Keratinocyte (primary cell): ENCODE data around the gene AEN. TPM values are rescaled to one million over a fixed set of nuclear protein-coding genes. Genes with fewer than 3 reads are reported as not detected.

ENCODE experiments used
- DNase-seq: peaks from one replicate; pipeline ENCODE4 v3.0.0-alpha.2; 2011; ENCODE audit warnings: low read depth, missing footprints, low spot score
- FAIRE-seq: peaks from 2 replicates; lab custom pipeline; 2011; peaks lifted over from hg19 to GRCh38; lab: Jason Lieb, UNC
- H2AFZ ChIP-seq: 2 replicates; pipeline ENCODE4 v1.6.0; 2012; ENCODE audit warnings: low read length, control low read depth, inconsistent platforms; ENCODE audit not compliant: control insufficient read depth
- H3K27ac ChIP-seq: 2 replicates; pipeline ENCODE4 v1.5.1; 2011; ENCODE audit warnings: low read length; ENCODE audit not compliant: control insufficient read depth, insufficient read depth
- H3K27me3 ChIP-seq: 3 replicates; pipeline ENCODE4 v1.6.0; 2011; ENCODE audit warnings: low read length; ENCODE audit not compliant: control insufficient read depth, insufficient read depth; ENCODE audit errors: extremely low read depth
- H3K36me3 ChIP-seq, 2 experiments: 2 replicates in 1 of 2; 3 replicates in 1 of 2; pipeline ENCODE4 v1.5.1; 2011; ENCODE audit warnings: low read length in 2 of 2, mild to moderate bottlenecking in 1 of 2; ENCODE audit not compliant: control insufficient read depth in 2 of 2, insufficient read depth in 2 of 2; ENCODE audit errors: extremely low read depth in 1 of 2
- H3K4me1 ChIP-seq: 3 replicates; pipeline ENCODE4 v1.5.1; 2011; ENCODE audit warnings: low read length; ENCODE audit not compliant: control insufficient read depth, insufficient read depth; ENCODE audit errors: extremely low read depth
- H3K4me2 ChIP-seq: 3 replicates; pipeline ENCODE4 v1.6.0; 2011; ENCODE audit warnings: low read depth, low read length; ENCODE audit not compliant: control insufficient read depth, insufficient read depth; ENCODE audit errors: extremely low read depth
- H3K4me3 ChIP-seq, 3 experiments: fragments of 200-600 bp in 1 of 3; sonication (generic) in 1 of 3; 2 replicates in 2 of 3; 3 replicates in 1 of 3; pipeline ENCODE4 v1.5.1; 2011 to 2016; ENCODE audit warnings: low read length in 3 of 3, mild to moderate bottlenecking in 3 of 3, control low read depth in 2 of 3, inconsistent platforms in 1 of 3, low read depth in 1 of 3, mixed read lengths in 1 of 3, mixed run types in 1 of 3, moderate library complexity in 1 of 3; ENCODE audit not compliant: control insufficient read depth in 2 of 3, insufficient read depth in 2 of 3; ENCODE audit errors: extremely low read depth in 1 of 3
- H3K79me2 ChIP-seq: 2 replicates; pipeline ENCODE4 v1.6.0; 2012; ENCODE audit warnings: low read length; ENCODE audit not compliant: control insufficient read depth, insufficient read depth
- H3K9ac ChIP-seq: 3 replicates; pipeline ENCODE4 v1.6.0; 2011; ENCODE audit warnings: low read length; ENCODE audit not compliant: control insufficient read depth, insufficient read depth; ENCODE audit errors: extremely low read depth
- H3K9me1 ChIP-seq: 3 replicates; pipeline ENCODE4 v1.6.0; 2011; ENCODE audit warnings: low read length; ENCODE audit not compliant: control insufficient read depth, insufficient read depth; ENCODE audit errors: extremely low read depth
- H3K9me3 ChIP-seq: 2 replicates; pipeline ENCODE4 v1.5.1; 2012; ENCODE audit warnings: low read depth, low read length; ENCODE audit not compliant: control insufficient read depth
- H4K20me1 ChIP-seq: 3 replicates; pipeline ENCODE4 v1.6.0; 2011; ENCODE audit warnings: low read length; ENCODE audit not compliant: control insufficient read depth, insufficient read depth; ENCODE audit errors: extremely low read depth
- EZH2 ChIP-seq: IDR thresholded peaks from one replicate; pipeline ENCODE4 v1.6.1; 2012; ENCODE audit warnings: inconsistent platforms, mild to moderate bottlenecking, low read length, moderate library complexity
- dilution Hi-C: fragments of 300-500 bp; cut with MboI; formaldehyde crosslinking; loops from one replicate; pipeline ENCODE4 v1.7.0; 2020; ENCODE audit warnings: low sequenced_read_pairs; ENCODE audit not compliant: extremely low pct_ligation_motif_present
- polyA plus RNA-seq, 5 experiments: library from polyadenylated mRNA; depleted of rRNA in 3 of 5; stranded (reverse) in 3 of 5; stranded (forward) in 1 of 5; unstranded in 1 of 5; fragments of >200 nt; gene quantifications; 1 replicate in 1 of 5; 2 replicates in 3 of 5; 3 replicates in 1 of 5; pipeline versions ENCODE4 v1.2.1 to v1.2.3, GENCODE V29; 2011 to 2012; ENCODE audit warnings: missing spikeins in 2 of 5, low read depth in 1 of 5, low replicate concordance in 1 of 5
- TF ChIP-seq, protein P1 (sequence below), 3 experiments: IDR thresholded peaks in 1 of 3; conservative IDR thresholded peaks in 1 of 3; optimal IDR thresholded peaks in 1 of 3; 2 replicates in 2 of 3; 3 replicates in 1 of 3; pipeline versions ENCODE3 to v1.5.1; 2011; ENCODE audit warnings: low read length in 3 of 3, mild to moderate bottlenecking in 3 of 3, moderate library complexity in 2 of 3, control low read depth in 1 of 3, inconsistent platforms in 1 of 3; ENCODE audit not compliant: insufficient read depth in 2 of 3; ENCODE audit errors: extremely low read depth in 1 of 3

AEN gene
- polyA plus RNA-seq, 1 donor (not counting 4 experiments of a cell fraction or from before 2014, with no cell fraction given): 27.5 TPM

DNA sequence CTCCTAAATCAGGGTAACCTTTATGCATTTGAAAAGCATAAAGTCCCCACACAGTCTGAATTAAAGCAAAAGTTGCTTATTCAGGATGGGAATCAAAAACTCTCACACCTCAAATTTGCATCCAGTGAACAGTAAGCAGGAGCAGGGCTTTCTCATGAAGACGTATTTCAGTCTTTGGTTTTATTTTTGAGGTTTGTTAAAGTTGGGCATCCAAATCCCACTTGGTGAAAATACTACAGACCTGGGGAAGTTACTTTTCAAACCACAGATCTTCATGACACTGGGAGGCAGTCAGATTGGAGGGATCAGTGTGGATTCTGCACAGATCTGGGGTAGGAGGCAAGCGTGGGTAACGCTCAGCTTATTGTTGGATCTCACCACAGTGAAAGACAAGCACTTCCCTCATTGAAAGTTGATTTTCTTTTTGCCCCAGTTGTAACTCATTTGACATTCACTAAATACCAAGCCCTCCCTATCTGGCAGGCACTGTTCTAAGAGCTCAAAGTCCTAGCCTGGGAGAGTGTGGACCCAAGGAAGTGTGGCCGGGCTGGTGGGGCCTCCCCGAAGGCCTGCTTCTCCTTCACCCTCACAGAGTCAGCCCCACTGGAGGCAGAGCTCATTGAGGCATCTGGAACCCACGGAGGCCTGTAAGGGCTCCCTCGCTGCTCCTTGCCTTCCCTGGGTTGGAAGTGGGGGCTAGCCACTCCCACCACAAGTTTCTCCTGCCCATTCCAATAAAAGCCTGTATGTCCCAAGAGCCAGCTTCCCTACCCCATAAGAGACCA lies 16.9 kb downstream of the AEN start:
- H3K79me2 ChIP-seq: no peaks in the 10 kb centered on the region
- H3K36me3 ChIP-seq: peaks cover 2 to 13% of the 10 kb centered on the region in 2 experiments
- H3K9ac ChIP-seq: peak overlapping the region; percentile 78
- H3K27me3 ChIP-seq: no peaks in the 10 kb centered on the region
- DNase-seq (no peak), FAIRE-seq (no peak)
- dilution Hi-C loops: no loop called here
- peak overlapping the region in 2 of 3 experiments; percentile 9 to 35 for H3K4me3 ChIP-seq
- peak overlapping the region; percentile 92 for H3K27ac ChIP-seq
- no peak for TF ChIP-seq EZH2
- TF ChIP-seq, protein P1, sequence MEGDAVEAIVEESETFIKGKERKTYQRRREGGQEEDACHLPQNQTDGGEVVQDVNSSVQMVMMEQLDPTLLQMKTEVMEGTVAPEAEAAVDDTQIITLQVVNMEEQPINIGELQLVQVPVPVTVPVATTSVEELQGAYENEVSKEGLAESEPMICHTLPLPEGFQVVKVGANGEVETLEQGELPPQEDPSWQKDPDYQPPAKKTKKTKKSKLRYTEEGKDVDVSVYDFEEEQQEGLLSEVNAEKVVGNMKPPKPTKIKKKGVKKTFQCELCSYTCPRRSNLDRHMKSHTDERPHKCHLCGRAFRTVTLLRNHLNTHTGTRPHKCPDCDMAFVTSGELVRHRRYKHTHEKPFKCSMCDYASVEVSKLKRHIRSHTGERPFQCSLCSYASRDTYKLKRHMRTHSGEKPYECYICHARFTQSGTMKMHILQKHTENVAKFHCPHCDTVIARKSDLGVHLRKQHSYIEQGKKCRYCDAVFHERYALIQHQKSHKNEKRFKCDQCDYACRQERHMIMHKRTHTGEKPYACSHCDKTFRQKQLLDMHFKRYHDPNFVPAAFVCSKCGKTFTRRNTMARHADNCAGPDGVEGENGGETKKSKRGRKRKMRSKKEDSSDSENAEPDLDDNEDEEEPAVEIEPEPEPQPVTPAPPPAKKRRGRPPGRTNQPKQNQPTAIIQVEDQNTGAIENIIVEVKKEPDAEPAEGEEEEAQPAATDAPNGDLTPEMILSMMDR (optimal IDR thresholded peaks at IDR 0.05 in 1 of 3, IDR thresholded peaks at IDR 0.05 in 1 of 3, conservative IDR thresholded peaks at IDR 0.05 in 1 of 3; ENCODE audit: extremely low read depth in 1 of 3, insufficient read depth in 2 of 3, low read length in 3 of 3): no peak
- H3K4me2 ChIP-seq: peak overlapping the region; percentile 75
- H3K4me1 ChIP-seq: peaks cover 33% of the 10 kb centered on the region
- H3K9me3 ChIP-seq: no peaks in the 10 kb centered on the region
- no peaks in the 10 kb centered on the region for H4K20me1 ChIP-seq
- H3K9me1 ChIP-seq: peaks cover 3% of the 10 kb centered on the region
- H2AFZ ChIP-seq: no peak overlapping the region

DNA sequence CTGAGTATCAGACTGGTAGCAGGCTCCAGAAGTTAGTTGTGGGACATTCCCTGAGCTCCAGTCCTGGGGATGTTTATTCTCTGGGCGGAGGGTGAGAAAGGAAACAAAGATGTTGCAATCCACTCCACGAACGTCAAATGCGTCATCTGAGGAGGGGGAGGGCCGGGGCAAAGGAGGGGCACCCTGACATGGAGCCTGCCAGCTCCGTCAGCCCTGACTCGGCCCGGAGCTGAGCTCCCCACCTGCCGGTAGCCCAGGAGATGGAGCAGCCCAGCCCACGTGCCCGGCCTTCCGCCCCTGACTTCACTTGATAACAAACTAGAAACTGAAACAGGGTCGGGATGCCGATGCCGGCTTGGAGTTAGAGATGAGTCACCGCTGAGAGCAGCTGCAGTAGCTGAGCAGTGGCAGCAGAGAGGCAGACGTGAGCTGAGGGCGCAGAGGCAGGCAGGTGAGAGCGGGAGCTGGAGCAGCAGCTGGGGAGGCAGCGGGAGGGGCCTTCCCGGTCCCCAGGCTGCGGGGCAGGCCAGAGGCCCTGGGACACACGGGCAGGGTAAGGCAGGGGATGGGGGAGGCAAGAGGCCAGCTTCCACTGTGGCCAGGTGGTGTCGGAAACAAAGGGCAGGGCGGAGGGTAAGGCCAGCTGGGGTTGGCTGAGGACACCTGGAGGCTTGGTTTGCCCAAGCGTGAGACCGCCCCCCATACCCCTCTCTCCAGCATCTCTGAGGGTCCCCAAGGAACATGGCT lies 17.7 kb downstream of the AEN start, which contains the start of gene ISG20:
ISG20 (plus strand) TSS at position 391 of the 747 bp plus-strand sequence; CDS start at position 742, 351 bp downstream.
- H3K27ac ChIP-seq: peak within 1 kb of the TSS; percentile 92
- peaks cover 33% of the 10 kb centered on the region for H3K4me1 ChIP-seq
- no peaks in the 10 kb centered on the region for H3K79me2 ChIP-seq
- FAIRE-seq: peak; percentile 58
- no peaks in the 10 kb centered on the region for H4K20me1 ChIP-seq
- no peaks in the 10 kb centered on the region for H3K9me3 ChIP-seq
- H3K4me2 ChIP-seq: peak within 1 kb of the TSS; percentile 86
- H3K36me3 ChIP-seq: peaks cover 2 to 13% of the 10 kb centered on the region in 2 experiments
- H3K4me3 ChIP-seq: peak within 1 kb of the TSS; percentile 35 to 62 (median 48)
- H3K9me1 ChIP-seq: peaks cover 3% of the 10 kb centered on the region
- DNase-seq: peak; percentile 94
- peak within 1 kb of the TSS; percentile 78 for H3K9ac ChIP-seq
- dilution Hi-C loops: no loop called here
- H2AFZ ChIP-seq: peak within 1 kb of the TSS; percentile 80
- TF ChIP-seq, protein P1 (optimal IDR thresholded peaks at IDR 0.05 in 1 of 3, IDR thresholded peaks at IDR 0.05 in 1 of 3, conservative IDR thresholded peaks at IDR 0.05 in 1 of 3; ENCODE audit: extremely low read depth in 1 of 3, insufficient read depth in 2 of 3, low read length in 3 of 3): peak; percentile 54 to 75 (median 75)
- no peak for TF ChIP-seq EZH2
- H3K27me3 ChIP-seq: no peaks in the 10 kb centered on the region
